GM23248 (cell line): Measurements from ENCODE around the gene MPPED2.

Experiments
- EZH2 ChIP-seq: fragments of 200-600 bp; sonication (generic); IDR thresholded peaks from 2 replicates; pipeline ENCODE4 v1.6.1; 2018; ENCODE audit warnings: antibody characterized with exemption, mild to moderate bottlenecking; ENCODE audit not compliant: insufficient read depth, poor library complexity, severe bottlenecking
- EZH2phosphoT487 ChIP-seq: fragments of 200-600 bp; sonication (generic); IDR thresholded peaks from 2 replicates; pipeline ENCODE4 v1.6.1; 2018; ENCODE audit warnings: antibody characterized with exemption, moderate library complexity, mild to moderate bottlenecking, low read depth; ENCODE audit not compliant: insufficient read depth

- no peak for TF ChIP-seq EZH2phosphoT487
- no peak for TF ChIP-seq EZH2
Observed at GRCh38 chr11:30452842-30453241, 133.3 kb downstream of the MPPED2 start.
